H1 (cell line): ENCODE results near the gene ACTR5. TPM values are rescaled to one million over a fixed set of nuclear protein-coding genes. Genes with fewer than 3 reads are reported as not detected.

Experiments
- CTCF ChIA-PET: fragments of 300-600 bp; sonication (Branson Sonifier 250); formaldehyde crosslinking; loops from one replicate; lab custom pipeline; 2021; ENCODE audit not compliant: partially characterized antibody; lab: Charles Lee
- POLR2A ChIA-PET: fragments of 300-600 bp; sonication (Branson Sonifier 250); formaldehyde crosslinking; loops from one replicate; lab custom pipeline; 2021; ENCODE audit warnings: inconsistent platforms; ENCODE audit not compliant: partially characterized antibody; lab: Charles Lee
- DNase-seq, 2 experiments: peaks; one replicate each; pipeline versions ENCODE4 v3.0.0 to v3.0.0-alpha.2; 2010 to 2022; ENCODE audit warnings: low spot score in 2 of 2, low read depth in 1 of 2, mixed read lengths in 1 of 2
- FAIRE-seq: peaks from 2 replicates; lab custom pipeline; 2011; peaks lifted over from hg19 to GRCh38; lab: Jason Lieb, UNC
- H2AFZ ChIP-seq: 2 replicates; pipeline ENCODE4 v1.8.1; 2012; ENCODE audit warnings: low read length, inconsistent platforms
- H2AK5ac ChIP-seq: 2 replicates; pipeline ENCODE4 v1.6.1; 2013; ENCODE audit warnings: low read depth, low read length
- H2BK120ac ChIP-seq: replicated peaks from 2 replicates; pipeline ENCODE3; 2013; ENCODE audit warnings: low read depth, low read length, inconsistent platforms
- H2BK12ac ChIP-seq: 2 replicates; pipeline ENCODE4 v1.6.1; 2013; ENCODE audit warnings: low read depth, low read length
- H2BK15ac ChIP-seq: 2 replicates; pipeline ENCODE4 v1.6.1; 2013; ENCODE audit warnings: low read length
- H2BK20ac ChIP-seq: 2 replicates; pipeline ENCODE4 v1.6.1; 2013; ENCODE audit warnings: low read length
- H2BK5ac ChIP-seq: 2 replicates; pipeline ENCODE4 v1.6.1; 2013; ENCODE audit warnings: low read depth, low read length
- H3K14ac ChIP-seq: 2 replicates; pipeline ENCODE4 v1.6.1; 2013; ENCODE audit warnings: inconsistent platforms; ENCODE audit not compliant: insufficient read length
- H3K18ac ChIP-seq: 2 replicates; pipeline ENCODE4 v1.6.1; 2013; ENCODE audit warnings: low read length; ENCODE audit errors: extremely low read depth
- H3K23ac ChIP-seq: 2 replicates; pipeline ENCODE4 v1.6.1; 2013; ENCODE audit warnings: inconsistent platforms; ENCODE audit not compliant: insufficient read length
- H3K23me2 ChIP-seq: 2 replicates; pipeline ENCODE4 v1.6.1; 2013; ENCODE audit warnings: low read depth, low read length
- H3K27ac ChIP-seq: 2 replicates; pipeline ENCODE4 v1.6.1; 2011; ENCODE audit warnings: low read depth, low read length, inconsistent platforms
- H3K27me3 ChIP-seq, 4 experiments: replicated peaks in 1 of 4; 1 replicate in 1 of 4; 2 replicates in 3 of 4; pipeline versions ENCODE4 v1.6.1 to v1.8.1; 2011 to 2013; ENCODE audit warnings: low read length in 3 of 4, mild to moderate bottlenecking in 3 of 4, inconsistent platforms in 2 of 4, mixed read lengths in 2 of 4, moderate library complexity in 1 of 4; ENCODE audit not compliant: control insufficient read depth in 3 of 4, insufficient read depth in 3 of 4; ENCODE audit errors: extremely low read depth in 1 of 4
- H3K36me3 ChIP-seq, 4 experiments: 2 replicates each; pipeline versions ENCODE4 v1.6.1 to v1.8.1; 2011 to 2013; ENCODE audit warnings: mild to moderate bottlenecking in 4 of 4, low read length in 3 of 4, moderate library complexity in 2 of 4, control low read depth in 1 of 4, inconsistent platforms in 1 of 4; ENCODE audit not compliant: insufficient read depth in 4 of 4, control insufficient read depth in 2 of 4
- H3K4ac ChIP-seq: replicated peaks from 2 replicates; pipeline ENCODE3; 2013; ENCODE audit warnings: low read length, low read depth, mixed read lengths, inconsistent platforms; ENCODE audit not compliant: insufficient read length
- H3K4me1 ChIP-seq, 4 experiments: replicated peaks in 1 of 4; 1 replicate in 1 of 4; 2 replicates in 3 of 4; pipeline versions ENCODE4 v1.6.1 to v1.8.1; 2011 to 2013; ENCODE audit warnings: low read length in 3 of 4, inconsistent platforms in 2 of 4, mixed read lengths in 1 of 4; ENCODE audit not compliant: insufficient read depth in 4 of 4, control insufficient read depth in 3 of 4
- H3K4me2 ChIP-seq, 2 experiments: 2 replicates each; pipeline versions ENCODE4 v1.6.1 to v1.8.1; 2011 to 2013; ENCODE audit warnings: low read depth in 2 of 2, low read length in 2 of 2, control low read depth in 1 of 2, inconsistent platforms in 1 of 2, mild to moderate bottlenecking in 1 of 2; ENCODE audit not compliant: insufficient read depth in 1 of 2
- H3K4me3 ChIP-seq, 4 experiments: fragments of 200-600, 300-600 bp in 1 of 4; sonication (generic), shearing (Covaris generic), sonication (Bioruptor Twin) in 1 of 4; 2 replicates each; pipeline versions ENCODE4 v1.5.1 to v1.8.1; 2011 to 2016; ENCODE audit warnings: low read length in 4 of 4, low read depth in 3 of 4, control low read depth in 2 of 4, inconsistent platforms in 2 of 4, mild to moderate bottlenecking in 2 of 4, mixed read lengths in 1 of 4, moderate library complexity in 1 of 4; ENCODE audit not compliant: insufficient read depth in 2 of 4; ENCODE audit errors: extremely low read depth in 1 of 4
- H3K56ac ChIP-seq: replicated peaks from 2 replicates; pipeline ENCODE3; 2013; ENCODE audit warnings: low read depth, mild to moderate bottlenecking, mixed read lengths, low read length, inconsistent platforms; ENCODE audit not compliant: insufficient read length
- H3K79me1 ChIP-seq: 2 replicates; pipeline ENCODE4 v1.6.1; 2013; ENCODE audit warnings: low read depth, low read length, control low read depth
- H3K79me2 ChIP-seq, 2 experiments: 2 replicates each; pipeline versions ENCODE4 v1.6.1 to v1.8.1; 2012 to 2013; ENCODE audit warnings: low read length in 2 of 2, mild to moderate bottlenecking in 2 of 2, inconsistent platforms in 1 of 2; ENCODE audit not compliant: insufficient read depth in 2 of 2, control insufficient read depth in 1 of 2
- H3K9ac ChIP-seq, 4 experiments: replicated peaks in 1 of 4; 1 replicate in 1 of 4; 2 replicates in 3 of 4; pipeline versions ENCODE4 v1.6.1 to v1.8.1; 2011 to 2013; ENCODE audit warnings: low read depth in 3 of 4, low read length in 3 of 4, control low read depth in 2 of 4, mild to moderate bottlenecking in 2 of 4, moderate library complexity in 2 of 4, inconsistent platforms in 1 of 4; ENCODE audit errors: extremely low read depth in 1 of 4
- H3K9me3 ChIP-seq, 2 experiments: 2 replicates each; pipeline versions ENCODE4 v1.6.1 to v1.8.1; 2012 to 2013; ENCODE audit warnings: mild to moderate bottlenecking in 2 of 2, moderate library complexity in 2 of 2, control low read depth in 1 of 2, inconsistent platforms in 1 of 2, low read depth in 1 of 2, low read length in 1 of 2, mixed read lengths in 1 of 2; ENCODE audit not compliant: insufficient read depth in 2 of 2
- H4K20me1 ChIP-seq, 2 experiments: replicated peaks in 1 of 2; 2 replicates each; pipeline versions ENCODE3 to v1.8.1; 2011 to 2013; ENCODE audit warnings: inconsistent platforms in 2 of 2, low read length in 2 of 2, mild to moderate bottlenecking in 1 of 2; ENCODE audit not compliant: insufficient read depth in 2 of 2, control insufficient read depth in 1 of 2
- H4K5ac ChIP-seq: 2 replicates; pipeline ENCODE4 v1.6.1; 2013; ENCODE audit warnings: low read length, low read depth, mixed read lengths, inconsistent platforms; ENCODE audit not compliant: insufficient read length
- H4K8ac ChIP-seq: 2 replicates; pipeline ENCODE4 v1.8.0; 2013; ENCODE audit warnings: mild to moderate bottlenecking, moderate library complexity, low read length, inconsistent platforms; ENCODE audit not compliant: insufficient read depth; ENCODE audit errors: extremely low read depth
- H4K91ac ChIP-seq: replicated peaks from 2 replicates; pipeline ENCODE3; 2013; ENCODE audit warnings: low read length, mixed read lengths, inconsistent platforms; ENCODE audit not compliant: insufficient read length
- KDM4A ChIP-seq: IDR thresholded peaks from one replicate; pipeline ENCODE4 v1.7.1; 2012; ENCODE audit warnings: low read depth, mild to moderate bottlenecking, moderate library complexity, low read length, inconsistent platforms; ENCODE audit not compliant: severe bottlenecking
- WGBS, 2 experiments: shearing (Covaris generic) in 1 of 2; methylation state at CpG; one replicate each; pipeline versions ENCODE4 v1.1.6 to v1.1.7; 2013 to 2015; ENCODE audit warnings: low lambda C conversion rate in 2 of 2, mixed read lengths in 2 of 2, inconsistent platforms in 1 of 2, low coverage in 1 of 2, missing lambda C conversion rate in 1 of 2; ENCODE audit not compliant: insufficient replicate concordance in 2 of 2, insufficient coverage in 1 of 2, insufficient read length in 1 of 2; ENCODE audit errors: extremely low coverage in 1 of 2, missing lambda C conversion rate in 1 of 2; 5-methylcytosine and 5-hydroxymethylcytosine counted together
- polyA plus RNA-seq, 7 experiments: library from polyadenylated mRNA; depleted of rRNA in 3 of 7; stranded (reverse) in 5 of 7; unstranded in 2 of 7; fragments of >200 nt in 5 of 7; fragments of 200-250 nt in 2 of 7; gene quantifications; 1 replicate in 5 of 7; 2 replicates in 1 of 7; 4 replicates in 1 of 7; pipeline versions ENCODE4 v1.2.1 to v1.2.3, GENCODE V29; 2011 to 2013; ENCODE audit warnings: missing spikeins in 2 of 7, mixed read lengths in 2 of 7
- total RNA-seq: library from RNA; stranded (reverse); fragmentation: NEBNext Ultra II Directional; extraction: Animal tissue kit (Norgen Biotek cat#: 25700); gene quantifications from 2 replicates; pipeline ENCODE4 v1.2.1, GENCODE V29; 2021
- TF ChIP-seq, protein P1 (sequence below): IDR thresholded peaks from 2 replicates; pipeline ENCODE4 v1.6.1; 2012; ENCODE audit warnings: inconsistent platforms

ACTR5 gene
- total and polyA plus RNA-seq, 2 of the 8 experiments (the other 6 are each of a cell fraction or from before 2014, with no cell fraction given): 10.4 to 14.4 TPM

DNA sequence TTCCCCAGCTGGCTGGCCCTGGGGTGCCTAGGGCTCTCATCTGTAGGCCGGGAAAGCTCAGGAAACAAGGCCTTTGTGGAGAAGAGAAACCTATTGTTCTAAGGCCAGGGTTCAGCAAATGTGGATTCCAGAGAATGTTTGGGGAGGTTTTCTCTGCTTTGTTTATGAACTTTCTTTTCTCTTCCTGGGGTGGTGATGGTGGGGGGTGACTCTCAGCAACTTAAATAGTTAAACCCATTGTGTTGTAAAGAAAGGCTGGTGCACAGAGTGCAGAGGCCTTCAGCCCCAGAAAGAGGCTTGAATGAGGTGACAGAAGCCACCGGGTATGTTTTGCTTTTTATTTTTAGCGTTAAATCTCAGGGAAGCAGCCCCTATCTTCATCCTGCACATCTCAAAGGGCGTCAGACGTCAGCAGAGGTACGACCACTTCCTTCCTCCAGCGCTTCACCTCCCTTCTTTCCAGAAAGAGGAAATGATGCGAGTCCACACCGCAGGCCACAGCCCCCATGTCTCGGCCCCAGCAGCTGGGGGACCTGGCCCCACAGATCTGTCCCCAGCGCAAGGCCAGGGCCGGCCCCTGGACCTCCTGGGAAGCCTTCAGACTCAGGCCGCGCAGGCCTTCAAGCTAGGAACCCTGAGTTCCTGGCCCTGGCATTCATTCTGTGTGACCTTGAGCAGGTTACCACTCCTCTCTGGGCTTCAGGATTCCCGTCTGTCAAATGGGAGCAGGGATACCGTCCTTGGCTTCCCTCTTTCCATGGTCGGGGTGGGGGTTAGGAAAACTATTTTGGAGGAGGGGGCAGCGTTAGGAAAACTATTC, 56.6 kb downstream of the ACTR5 start:
- H3K14ac ChIP-seq: no peak overlapping the region
- H2BK20ac ChIP-seq: no peak overlapping the region; the same call in 1 of the 2 replicates
- H3K4me3 ChIP-seq: peak overlapping the region; percentile 62 to 87 (median 63); a peak in 7 of 8 replicates
- H2BK5ac ChIP-seq: peak overlapping the region; percentile 95
- no peak overlapping the region for H2BK15ac ChIP-seq
- H4K5ac ChIP-seq: no peak overlapping the region
- peak overlapping the region; percentile 9 for H3K4ac ChIP-seq
- H3K23me2 ChIP-seq: peaks cover 18% of the 10 kb centered on the region; the same call in 1 of the 2 replicates
- H3K27ac ChIP-seq: no peak overlapping the region
- no peak overlapping the region for H3K23ac ChIP-seq
- peak overlapping the region; percentile 82 for H2BK120ac ChIP-seq
- DNase-seq (peak in 1 of 2 experiments; percentile 70), FAIRE-seq (peak; percentile 62)
- no peaks in the 10 kb centered on the region; the same call in 1 of the 2 replicates for H3K79me1 ChIP-seq
- H3K27me3 ChIP-seq: peaks cover 4 to 25% (median 17%) of the 10 kb centered on the region in 4 experiments; a peak in 6 of 7 replicates
- 3% methylated on average over 18 of the region's 18 CpGs; no CpG with 5 or more reads in 1 of the 2 experiments for WGBS, 2 experiments
- H3K9me3 ChIP-seq: no peaks in the 10 kb centered on the region
- H3K4me2 ChIP-seq: peak overlapping the region; percentile 83 to 87
- H3K36me3 ChIP-seq: no peaks in the 10 kb centered on the region
- H3K18ac ChIP-seq: peak overlapping the region; percentile 86
- H3K9ac ChIP-seq: peak overlapping the region in 2 of 4 experiments; percentile 14 to 20; a peak in 2 of 7 replicates
- peak overlapping the region; percentile 3; the same call in 1 of the 2 replicates for H2AK5ac ChIP-seq
- peak overlapping the region; percentile 63 for H4K91ac ChIP-seq
- no peaks in the 10 kb centered on the region for H3K79me2 ChIP-seq
- ChIA-PET CTCF (interaction anchor here (0.6 to 4.3 kb wide), 14 partner anchors 12 to 445 kb away, joined by 3 to 18 read pairs (median 5); partner anchors contain the start of gene FAM83D), POLR2A (interaction anchor here (0.6 to 2.8 kb wide), 17 partner anchors 9 to 157 kb away, joined by 3 to 18 read pairs (median 4); partner anchors contain the start of genes ACTR5, DHX35, FAM83D and SLC32A1)
- H3K4me1 ChIP-seq: peaks cover 13 to 18% (median 15%) of the 10 kb centered on the region in 4 experiments
- peaks cover 0 to 2% of the 10 kb centered on the region in 2 experiments for H4K20me1 ChIP-seq
- H3K56ac ChIP-seq: peak overlapping the region; percentile 13
- H2BK12ac ChIP-seq: peak overlapping the region; percentile 88; the same call in 1 of the 2 replicates
- no peak overlapping the region for H2AFZ ChIP-seq
- peak overlapping the region; percentile 94 for H4K8ac ChIP-seq
- TF ChIP-seq KDM4A: peak; percentile 9
- TF ChIP-seq, protein P1, sequence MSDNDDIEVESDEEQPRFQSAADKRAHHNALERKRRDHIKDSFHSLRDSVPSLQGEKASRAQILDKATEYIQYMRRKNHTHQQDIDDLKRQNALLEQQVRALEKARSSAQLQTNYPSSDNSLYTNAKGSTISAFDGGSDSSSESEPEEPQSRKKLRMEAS: peak; percentile 24; the same call in 1 of the 2 replicates
